ENCODE data around the gene SRPX2. TPM values are rescaled to one million over a fixed set of nuclear protein-coding genes. Genes with fewer than 3 reads are reported as not detected.

The SRPX2 gene
- polyA plus RNA-seq, 4 donors: 0.54 to 5.5 (median 5.0) TPM; not detected in 1

DNA sequence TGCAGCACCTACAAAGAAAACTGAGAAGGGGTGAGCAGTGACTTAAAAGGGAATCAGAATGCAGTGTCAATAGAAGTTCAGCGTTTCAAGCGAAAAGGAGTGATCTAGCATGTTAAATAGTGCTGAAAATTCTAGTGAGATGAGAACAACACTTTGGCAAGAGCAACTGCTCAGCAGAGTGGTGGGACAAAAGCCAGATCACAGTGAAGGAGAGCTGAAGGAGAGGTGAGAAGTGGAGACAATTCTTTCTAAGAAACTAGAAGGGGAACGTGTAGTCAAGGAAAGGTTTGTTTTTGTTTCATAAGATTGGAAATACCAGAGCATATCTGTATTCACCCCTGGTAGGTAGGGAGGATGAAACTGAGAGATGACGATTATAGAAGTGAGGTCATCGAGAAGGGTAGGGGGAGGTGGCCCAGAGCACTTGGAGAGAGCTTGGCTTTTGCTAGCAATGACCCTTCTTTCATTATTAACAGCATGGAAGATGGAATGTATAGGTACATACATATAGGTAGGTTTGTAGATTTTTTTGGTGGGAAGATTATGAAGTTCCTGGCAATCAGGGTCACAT lies 33.7 kb downstream of the SRPX2 start:
- no peak for DNase-seq
- H3K4me3 ChIP-seq (ENCODE audit: low read depth in 1 of 3, low read length in 3 of 3): no peak overlapping the region
- FAIRE-seq: no peak
- H3K4me1 ChIP-seq (ENCODE audit: control insufficient read depth in 3 of 3, insufficient read depth in 2 of 3, low read depth in 1 of 3, low read length in 2 of 3): no peaks in the 10 kb centered on the region
- no peaks in the 10 kb centered on the region for H3K27me3 ChIP-seq (ENCODE audit: control insufficient read depth in 3 of 3, insufficient read depth in 3 of 3, low read length in 3 of 3)
- no peak overlapping the region for H3K27ac ChIP-seq (ENCODE audit: low read depth in 1 of 3, low read length in 2 of 3)
- H3K9me3 ChIP-seq (ENCODE audit: control insufficient read depth in 2 of 2, insufficient read depth in 1 of 2, low read depth in 1 of 2, low read length in 1 of 2): no peaks in the 10 kb centered on the region
- no peaks in the 10 kb centered on the region for H3K36me3 ChIP-seq (ENCODE audit: control insufficient read depth in 3 of 3, insufficient read depth in 2 of 3, low read depth in 1 of 3, low read length in 3 of 3)
- WGBS, 3 donors: 72 to 82% (median 77%) methylated on average over 5 of the region's 5 CpGs

DNA sequence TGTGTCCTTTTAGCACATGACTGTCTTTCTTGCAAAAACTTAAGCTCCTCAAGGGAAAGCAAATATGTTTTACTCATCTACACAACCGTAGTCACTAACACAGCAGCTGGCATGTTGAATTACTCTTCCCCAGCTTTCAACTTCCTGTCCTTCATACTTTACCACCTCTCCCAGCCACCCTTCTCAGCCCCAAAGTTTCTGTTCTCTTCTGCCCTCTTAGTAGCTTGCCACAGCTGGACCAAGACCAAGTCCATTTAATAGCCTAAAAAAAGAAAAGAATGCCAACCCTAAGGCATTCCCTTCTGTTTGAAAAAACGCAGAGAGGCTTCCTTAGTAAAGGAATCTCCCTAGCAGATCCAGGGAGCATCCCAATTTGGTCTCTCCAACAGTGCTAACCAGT lies 36.8 kb downstream of the SRPX2 start:
- DNase-seq (no peak), FAIRE-seq (no peak)
- 52 to 82% (median 53%) methylated on average over 2 of the region's 2 CpGs for WGBS, 3 donors

DNA sequence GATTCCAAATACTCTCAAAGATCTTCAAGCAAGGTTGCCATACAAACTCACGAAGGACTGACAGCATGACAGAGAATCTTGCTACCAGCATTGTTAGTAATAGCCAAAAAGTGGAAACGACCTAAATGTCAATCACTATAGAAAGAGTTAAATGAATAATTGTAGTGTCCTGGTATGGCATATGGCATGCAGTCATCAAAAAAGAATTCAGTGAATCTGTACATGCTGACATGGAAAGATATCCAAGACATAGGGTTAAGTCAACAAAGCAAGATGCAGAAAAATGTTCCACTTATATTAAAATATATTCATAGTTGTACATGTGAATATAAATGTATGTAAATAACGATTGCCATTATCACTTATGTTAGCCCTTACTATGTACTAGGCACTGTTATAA lies 37.6 kb downstream of the SRPX2 start:
- DNase-seq: no peak
- Histone ChIP-seq H3K27me3 (ENCODE audit: control insufficient read depth in 3 of 3, insufficient read depth in 3 of 3, low read length in 3 of 3) (no peaks in the 10 kb centered on the region), H3K9me3 (ENCODE audit: control insufficient read depth in 2 of 2, insufficient read depth in 1 of 2, low read depth in 1 of 2, low read length in 1 of 2) (no peaks in the 10 kb centered on the region), H3K4me3 (ENCODE audit: low read depth in 1 of 3, low read length in 3 of 3) (no peak overlapping the region), H3K27ac (ENCODE audit: low read depth in 1 of 3, low read length in 2 of 3) (no peak overlapping the region), H3K4me1 (ENCODE audit: control insufficient read depth in 3 of 3, insufficient read depth in 2 of 3, low read depth in 1 of 3, low read length in 2 of 3) (no peaks in the 10 kb centered on the region), H3K36me3 (ENCODE audit: control insufficient read depth in 3 of 3, insufficient read depth in 2 of 3, low read depth in 1 of 3, low read length in 3 of 3) (no peaks in the 10 kb centered on the region)
- WGBS, 3 donors: 47 to 85% (median 77%) methylated on average over 3 of the region's 3 CpGs
- no peak for FAIRE-seq

More for the DNA sequence above, 36.8 kb downstream of the SRPX2 start:
- Histone ChIP-seq H3K9me3 (ENCODE audit: control insufficient read depth in 2 of 2, insufficient read depth in 1 of 2, low read depth in 1 of 2, low read length in 1 of 2) (no peaks in the 10 kb centered on the region), H3K27me3 (ENCODE audit: control insufficient read depth in 3 of 3, insufficient read depth in 3 of 3, low read length in 3 of 3) (no peaks in the 10 kb centered on the region), H3K4me1 (ENCODE audit: control insufficient read depth in 3 of 3, insufficient read depth in 2 of 3, low read depth in 1 of 3, low read length in 2 of 3) (no peaks in the 10 kb centered on the region), H3K27ac (ENCODE audit: low read depth in 1 of 3, low read length in 2 of 3) (no peak overlapping the region), H3K4me3 (ENCODE audit: low read depth in 1 of 3, low read length in 3 of 3) (no peak overlapping the region), H3K36me3 (ENCODE audit: control insufficient read depth in 3 of 3, insufficient read depth in 2 of 3, low read depth in 1 of 3, low read length in 3 of 3) (no peaks in the 10 kb centered on the region)

DNA sequence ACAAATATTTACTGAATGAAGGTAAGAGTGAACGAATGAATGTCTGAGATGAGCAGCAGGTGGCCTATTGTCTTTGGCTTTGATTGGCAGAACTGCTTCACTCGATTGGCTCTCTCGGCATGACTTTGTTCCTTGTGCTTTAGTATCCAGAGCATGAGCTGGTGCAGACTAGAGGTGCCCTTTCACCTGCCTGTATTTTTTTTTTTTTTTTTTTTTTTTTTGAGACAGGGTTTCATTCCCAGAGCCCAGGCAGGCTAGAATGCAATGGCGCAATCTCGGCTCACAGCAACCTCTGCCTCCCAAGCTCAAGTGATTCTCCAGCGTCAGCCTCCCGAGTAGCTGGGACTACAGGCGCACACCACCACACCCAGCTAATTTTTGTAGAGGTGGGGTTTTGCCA lies 38.9 kb downstream of the SRPX2 start:
- DNase-seq (no peak), FAIRE-seq (no peak)
- Histone ChIP-seq H3K27me3 (ENCODE audit: control insufficient read depth in 3 of 3, insufficient read depth in 3 of 3, low read length in 3 of 3) (no peaks in the 10 kb centered on the region), H3K36me3 (ENCODE audit: control insufficient read depth in 3 of 3, insufficient read depth in 2 of 3, low read depth in 1 of 3, low read length in 3 of 3) (no peaks in the 10 kb centered on the region), H3K4me3 (ENCODE audit: low read depth in 1 of 3, low read length in 3 of 3) (no peak overlapping the region), H3K4me1 (ENCODE audit: control insufficient read depth in 3 of 3, insufficient read depth in 2 of 3, low read depth in 1 of 3, low read length in 2 of 3) (no peaks in the 10 kb centered on the region), H3K9me3 (ENCODE audit: control insufficient read depth in 2 of 2, insufficient read depth in 1 of 2, low read depth in 1 of 2, low read length in 1 of 2) (no peaks in the 10 kb centered on the region), H3K27ac (ENCODE audit: low read depth in 1 of 3, low read length in 2 of 3) (no peak overlapping the region)
- WGBS, 3 donors: 87 to 94% (median 88%) methylated on average over 8 of the region's 8 CpGs

DNA sequence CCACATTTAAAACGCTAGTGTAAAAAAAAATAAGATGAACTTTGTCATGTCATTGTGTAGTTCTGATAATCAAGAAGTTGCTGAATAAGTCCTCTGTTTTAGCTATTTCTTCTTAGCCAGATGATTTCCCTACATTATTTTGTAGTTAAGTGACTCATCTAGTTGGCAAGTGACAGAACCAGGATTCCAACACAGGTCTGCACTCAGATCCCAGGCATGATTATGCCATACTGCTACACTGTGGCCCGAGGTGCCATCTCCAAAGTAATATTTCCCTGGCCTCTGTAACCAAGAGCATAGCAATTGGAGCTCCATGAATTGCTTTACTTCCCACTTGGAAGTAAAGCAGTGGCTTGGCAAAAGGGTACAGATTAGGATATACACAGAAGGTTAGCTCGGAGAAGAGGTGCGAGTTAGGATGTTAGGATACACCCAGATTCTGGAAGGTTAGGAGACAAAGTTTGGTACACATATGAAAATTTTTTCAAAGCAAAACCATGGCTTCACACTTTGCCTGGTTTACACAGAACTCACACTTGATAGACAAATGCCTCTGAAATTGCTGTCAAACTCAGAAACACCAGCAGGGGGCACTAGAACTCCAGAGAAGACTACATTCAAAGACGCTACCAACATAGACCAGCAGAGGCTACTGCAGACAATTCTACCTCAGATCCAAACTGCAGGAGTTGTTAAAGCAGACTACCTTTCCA lies 41.4 kb downstream of the SRPX2 start:
- H3K4me3 ChIP-seq (ENCODE audit: low read depth in 1 of 3, low read length in 3 of 3): no peak overlapping the region
- FAIRE-seq: no peak
- no peaks in the 10 kb centered on the region for H3K9me3 ChIP-seq (ENCODE audit: control insufficient read depth in 2 of 2, insufficient read depth in 1 of 2, low read depth in 1 of 2, low read length in 1 of 2)

DNA sequence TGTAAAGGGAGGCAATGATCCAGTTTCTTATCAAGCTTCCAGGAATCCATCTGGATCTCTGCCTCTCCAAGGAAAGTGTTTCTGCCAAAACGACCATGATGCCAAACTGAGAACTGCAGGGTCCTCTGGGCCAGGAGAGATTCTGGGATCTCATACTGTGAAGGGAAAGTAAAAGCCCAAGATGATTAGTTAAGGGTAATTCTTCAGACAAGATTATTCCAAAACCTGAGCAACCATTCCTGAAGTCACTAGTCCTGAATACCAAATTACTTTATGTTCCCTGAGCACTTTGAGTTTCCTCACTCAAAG lies 42.0 kb downstream of the SRPX2 start:
- WGBS, 3 donors: 0 to 22% (median 10%) methylated on average over 1 of the region's 1 CpG
- Histone ChIP-seq H3K27ac (ENCODE audit: low read depth in 1 of 3, low read length in 2 of 3) (no peak overlapping the region), H3K9me3 (ENCODE audit: control insufficient read depth in 2 of 2, insufficient read depth in 1 of 2, low read depth in 1 of 2, low read length in 1 of 2) (no peaks in the 10 kb centered on the region), H3K36me3 (ENCODE audit: control insufficient read depth in 3 of 3, insufficient read depth in 2 of 3, low read depth in 1 of 3, low read length in 3 of 3) (no peaks in the 10 kb centered on the region), H3K27me3 (ENCODE audit: control insufficient read depth in 3 of 3, insufficient read depth in 3 of 3, low read length in 3 of 3) (no peaks in the 10 kb centered on the region), H3K4me3 (ENCODE audit: low read depth in 1 of 3, low read length in 3 of 3) (no peak overlapping the region), H3K4me1 (ENCODE audit: control insufficient read depth in 3 of 3, insufficient read depth in 2 of 3, low read depth in 1 of 3, low read length in 2 of 3) (no peaks in the 10 kb centered on the region)
- FAIRE-seq (no peak), DNase-seq (no peak)

More for the DNA sequence above, 41.4 kb downstream of the SRPX2 start:
- peak; percentile 70 to 74 for DNase-seq
- no peak overlapping the region for H3K27ac ChIP-seq (ENCODE audit: low read depth in 1 of 3, low read length in 2 of 3)
- 30 to 45% (median 32%) methylated on average over 5 of the region's 5 CpGs for WGBS, 3 donors
- no peaks in the 10 kb centered on the region for H3K27me3 ChIP-seq (ENCODE audit: control insufficient read depth in 3 of 3, insufficient read depth in 3 of 3, low read length in 3 of 3)
- no peaks in the 10 kb centered on the region for H3K4me1 ChIP-seq (ENCODE audit: control insufficient read depth in 3 of 3, insufficient read depth in 2 of 3, low read depth in 1 of 3, low read length in 2 of 3)
- H3K36me3 ChIP-seq (ENCODE audit: control insufficient read depth in 3 of 3, insufficient read depth in 2 of 3, low read depth in 1 of 3, low read length in 3 of 3): no peaks in the 10 kb centered on the region

DNA sequence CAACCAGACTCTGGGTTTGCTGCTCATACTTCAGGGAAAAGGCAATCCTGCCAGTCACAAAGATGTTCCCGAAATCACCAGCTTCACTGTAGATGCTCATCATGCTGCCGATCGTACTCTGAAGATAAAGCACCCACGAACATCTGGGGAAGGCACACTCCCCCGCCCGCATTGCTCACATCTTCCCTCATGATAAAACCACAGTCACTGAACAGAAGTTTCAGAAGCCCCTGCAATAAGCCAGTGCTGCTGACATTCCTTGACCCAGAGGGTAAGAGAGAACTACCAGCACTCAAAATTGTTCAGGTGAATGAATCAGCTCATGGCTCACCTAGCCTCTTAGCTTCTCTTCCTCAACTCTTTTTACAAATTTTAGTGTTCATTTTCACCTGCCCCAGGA lies 43.1 kb downstream of the SRPX2 start:
- H3K27ac ChIP-seq (ENCODE audit: low read depth in 1 of 3, low read length in 2 of 3): no peak overlapping the region
- no peaks in the 10 kb centered on the region for H3K36me3 ChIP-seq (ENCODE audit: control insufficient read depth in 3 of 3, insufficient read depth in 2 of 3, low read depth in 1 of 3, low read length in 3 of 3)
- no peaks in the 10 kb centered on the region for H3K27me3 ChIP-seq (ENCODE audit: control insufficient read depth in 3 of 3, insufficient read depth in 3 of 3, low read length in 3 of 3)
- H3K9me3 ChIP-seq (ENCODE audit: control insufficient read depth in 2 of 2, insufficient read depth in 1 of 2, low read depth in 1 of 2, low read length in 1 of 2): no peaks in the 10 kb centered on the region
- H3K4me1 ChIP-seq (ENCODE audit: control insufficient read depth in 3 of 3, insufficient read depth in 2 of 3, low read depth in 1 of 3, low read length in 2 of 3): no peaks in the 10 kb centered on the region
- FAIRE-seq (no peak), DNase-seq (no peak)
- H3K4me3 ChIP-seq (ENCODE audit: low read depth in 1 of 3, low read length in 3 of 3): no peak overlapping the region
- WGBS, 3 donors: 61 to 68% (median 65%) methylated on average over 6 of the region's 6 CpGs

DNA sequence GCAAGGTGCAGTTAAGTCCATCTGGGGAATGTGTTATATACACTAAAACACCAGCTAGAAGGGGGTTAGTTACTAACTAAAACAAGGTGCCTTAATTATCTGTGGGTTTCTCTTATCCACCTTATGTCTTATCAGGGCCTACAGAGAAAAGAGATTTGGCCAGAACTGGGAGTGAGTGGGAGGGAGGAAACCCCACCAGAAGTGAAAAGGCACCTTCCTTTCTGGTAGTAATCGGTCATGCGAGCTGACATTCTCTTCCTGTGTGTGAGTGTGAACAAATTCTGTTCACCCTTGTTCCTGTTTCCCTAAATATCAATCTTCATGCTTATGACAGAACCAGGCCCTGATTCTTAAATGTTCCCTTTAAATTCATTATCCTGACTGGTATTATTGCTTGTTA lies 43.5 kb downstream of the SRPX2 start:
- 68 to 79% (median 75%) methylated on average over 2 of the region's 2 CpGs for WGBS, 3 donors
- Histone ChIP-seq H3K4me1 (ENCODE audit: control insufficient read depth in 3 of 3, insufficient read depth in 2 of 3, low read depth in 1 of 3, low read length in 2 of 3) (no peaks in the 10 kb centered on the region), H3K27me3 (ENCODE audit: control insufficient read depth in 3 of 3, insufficient read depth in 3 of 3, low read length in 3 of 3) (no peaks in the 10 kb centered on the region), H3K4me3 (ENCODE audit: low read depth in 1 of 3, low read length in 3 of 3) (no peak overlapping the region), H3K36me3 (ENCODE audit: control insufficient read depth in 3 of 3, insufficient read depth in 2 of 3, low read depth in 1 of 3, low read length in 3 of 3) (no peaks in the 10 kb centered on the region), H3K27ac (ENCODE audit: low read depth in 1 of 3, low read length in 2 of 3) (no peak overlapping the region), H3K9me3 (ENCODE audit: control insufficient read depth in 2 of 2, insufficient read depth in 1 of 2, low read depth in 1 of 2, low read length in 1 of 2) (no peaks in the 10 kb centered on the region)
- DNase-seq: no peak
- no peak for FAIRE-seq

DNA sequence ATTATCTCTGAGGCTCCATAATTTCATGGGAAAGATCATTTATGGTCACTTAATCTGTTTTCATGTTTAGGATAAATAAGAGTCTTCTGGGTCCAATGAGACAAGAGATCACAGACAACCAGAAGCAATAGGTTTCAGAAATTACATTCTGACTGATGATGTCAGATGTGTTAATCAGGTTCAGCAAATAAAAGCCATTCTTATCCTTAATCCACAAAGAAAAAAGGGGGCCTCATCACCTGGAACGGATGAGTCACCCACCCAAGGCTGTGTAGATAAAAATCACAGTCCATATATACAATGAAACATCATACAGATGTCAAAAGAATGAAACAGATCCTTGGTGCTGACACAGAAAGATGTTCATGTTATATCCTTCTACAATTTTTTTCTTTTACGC lies 51.3 kb downstream of the SRPX2 start:
- 62 to 70% (median 69%) methylated on average over 2 of the region's 2 CpGs for WGBS, 3 donors
- no peaks in the 10 kb centered on the region for H3K27me3 ChIP-seq (ENCODE audit: control insufficient read depth in 3 of 3, insufficient read depth in 3 of 3, low read length in 3 of 3)
- no peak overlapping the region for H3K27ac ChIP-seq (ENCODE audit: low read depth in 1 of 3, low read length in 2 of 3)
- no peak for FAIRE-seq
- no peak overlapping the region for H3K4me3 ChIP-seq (ENCODE audit: low read depth in 1 of 3, low read length in 3 of 3)
- DNase-seq: no peak
- no peaks in the 10 kb centered on the region for H3K36me3 ChIP-seq (ENCODE audit: control insufficient read depth in 3 of 3, insufficient read depth in 2 of 3, low read depth in 1 of 3, low read length in 3 of 3)
- H3K9me3 ChIP-seq (ENCODE audit: control insufficient read depth in 2 of 2, insufficient read depth in 1 of 2, low read depth in 1 of 2, low read length in 1 of 2): no peaks in the 10 kb centered on the region
- H3K4me1 ChIP-seq (ENCODE audit: control insufficient read depth in 3 of 3, insufficient read depth in 2 of 3, low read depth in 1 of 3, low read length in 2 of 3): no peaks in the 10 kb centered on the region
